OCI-M1 (cell line): ENCODE data around the gene DENND4C.
"Not testable (repeated sequence)": the region's sequence is repeated elsewhere in the genome, so short reads cannot be mapped to it uniquely, and the experiment has no call there.

Source experiments
- DNase-seq: peaks from one replicate; lab custom pipeline; 2025; lab: John Stamatoyannopoulos, UW

Gene DENND4C

GRCh38 chr9:19410195-19410503 lies 179.7 kb downstream of the DENND4C start:
- DNase-seq, result no peak

- DNase-seq, result no peak
Measured at GRCh38 chr9:19410594-19410993, 180.1 kb downstream of the DENND4C start.

GRCh38 chr9:19411316-19411715 lies 180.8 kb downstream of the DENND4C start:
- DNase-seq, result no peak

GRCh38 chr9:19413456-19413855 lies 183.0 kb downstream of the DENND4C start:
- DNase-seq, result not testable (repeated sequence)

GRCh38 chr9:19416143-19416542 lies 185.7 kb downstream of the DENND4C start:
- DNase-seq, result no peak

- no peak for DNase-seq
Measured at GRCh38 chr9:19420877-19421276, 190.4 kb downstream of the DENND4C start.
